Measurements from ENCODE around the gene SRD5A1.

SRD5A1 gene, protein sequence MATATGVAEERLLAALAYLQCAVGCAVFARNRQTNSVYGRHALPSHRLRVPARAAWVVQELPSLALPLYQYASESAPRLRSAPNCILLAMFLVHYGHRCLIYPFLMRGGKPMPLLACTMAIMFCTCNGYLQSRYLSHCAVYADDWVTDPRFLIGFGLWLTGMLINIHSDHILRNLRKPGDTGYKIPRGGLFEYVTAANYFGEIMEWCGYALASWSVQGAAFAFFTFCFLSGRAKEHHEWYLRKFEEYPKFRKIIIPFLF

DNA sequence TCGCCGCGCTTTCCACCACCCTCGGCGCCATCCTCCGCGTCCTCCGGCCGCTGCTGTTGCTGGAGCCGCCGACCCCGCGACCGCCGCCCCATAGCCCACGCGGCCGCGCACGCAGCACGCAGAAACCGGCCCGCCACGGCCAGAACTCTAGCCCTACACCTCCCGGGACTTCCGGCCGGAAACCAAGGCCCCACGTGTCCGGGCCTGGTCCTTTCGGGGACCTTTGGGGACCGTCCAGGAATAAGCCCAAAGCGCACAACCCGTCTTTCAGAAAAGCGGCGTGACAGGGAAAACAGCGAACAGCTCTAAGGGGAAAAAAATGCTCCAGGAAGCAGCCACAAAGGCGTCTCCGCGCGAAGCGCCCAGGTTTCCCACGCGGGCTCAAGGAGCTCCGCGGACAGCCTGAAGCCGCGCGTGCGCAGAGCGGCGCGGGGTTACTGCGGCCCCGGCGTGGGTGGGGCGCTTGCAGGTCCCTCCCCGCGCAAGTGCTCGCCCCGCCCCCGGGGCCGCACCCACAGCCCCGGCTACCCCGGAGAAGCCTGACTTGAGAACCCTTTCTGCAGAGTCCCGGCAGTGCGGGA is at the start of gene SRD5A1, which contains the start of gene NSUN2:
Gene SRD5A1, plus strand, starts transcription at position 553 of the 581 bp plus-strand sequence. CDS start 137 bp downstream, outside the sequence.
Gene NSUN2, minus strand, starts transcription at position 157 of the 581 bp plus-strand sequence. Its CDS starts 65 bp downstream, at position 92.
- peak; percentile 89 for DNase-seq (ENCODE audit: low spot score)

DNA sequence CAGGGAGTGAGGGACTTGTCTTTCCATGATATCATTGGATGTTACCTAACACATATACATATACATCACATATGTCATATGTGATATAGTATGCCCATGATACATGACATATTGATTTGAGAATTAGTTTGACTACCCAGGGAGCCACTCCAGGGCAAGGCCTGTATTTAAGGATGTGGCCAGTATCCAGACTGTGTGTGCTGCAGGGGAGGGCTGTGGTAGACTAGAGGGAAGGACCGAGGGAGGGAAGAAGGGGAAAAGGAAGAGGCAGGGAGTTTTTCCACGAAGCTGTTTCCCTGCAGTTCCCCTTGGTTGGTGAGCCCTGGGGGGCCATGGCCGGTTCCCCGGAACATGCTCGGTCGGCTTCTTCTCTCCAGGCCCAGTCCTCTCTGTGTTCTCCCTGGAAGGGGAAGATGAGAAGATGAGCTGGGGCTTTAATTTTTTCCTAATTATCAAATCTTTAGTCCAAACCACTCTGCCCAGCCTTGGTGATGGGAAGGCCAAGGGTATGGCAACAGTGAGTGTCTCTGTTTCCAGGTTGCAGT is 49.1 kb upstream of the SRD5A1 start:
- no peak for DNase-seq (ENCODE audit: low spot score)

DNA sequence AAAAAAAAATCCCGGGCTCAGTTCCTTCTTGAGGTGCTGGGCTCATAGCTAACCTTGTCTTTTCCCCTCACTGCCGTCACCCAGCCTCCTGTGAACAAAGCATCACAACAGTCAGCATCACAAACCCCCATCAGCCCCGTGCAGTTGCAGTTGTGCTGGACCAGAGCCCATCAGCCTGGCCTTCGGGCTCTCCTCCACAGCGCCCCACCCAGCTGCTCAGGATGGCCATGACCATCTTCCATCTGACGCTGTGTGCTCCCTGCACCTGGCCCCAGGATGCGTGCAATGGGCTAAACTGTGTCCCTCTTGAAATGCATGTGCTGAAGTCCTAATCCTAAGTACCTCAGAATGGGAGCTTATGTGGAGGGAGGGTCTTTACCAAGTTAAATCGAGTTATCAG is 48.5 kb upstream of the SRD5A1 start:
- DNase-seq (ENCODE audit: low spot score) = no peak

DNA sequence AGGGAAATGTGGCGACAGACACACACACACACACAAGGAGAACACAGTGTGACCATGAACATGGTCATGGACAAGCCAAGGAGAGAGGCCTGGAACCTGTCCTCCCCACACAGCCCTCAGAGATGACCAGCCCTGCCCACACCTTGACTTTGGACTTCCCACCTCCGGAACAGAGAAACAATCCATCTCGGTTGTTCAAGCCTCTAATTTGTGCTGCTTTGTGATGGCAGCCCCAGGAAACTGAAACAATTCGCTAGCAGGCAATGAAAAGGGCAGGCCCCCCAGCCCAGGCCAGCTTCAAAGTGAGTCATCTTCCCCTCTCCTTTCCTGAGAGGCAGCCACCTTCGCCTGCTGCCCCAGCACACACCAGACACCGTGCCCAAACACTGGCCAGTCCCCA is 48.1 kb upstream of the SRD5A1 start:
- DNase-seq (ENCODE audit: low spot score) = no peak

DNA sequence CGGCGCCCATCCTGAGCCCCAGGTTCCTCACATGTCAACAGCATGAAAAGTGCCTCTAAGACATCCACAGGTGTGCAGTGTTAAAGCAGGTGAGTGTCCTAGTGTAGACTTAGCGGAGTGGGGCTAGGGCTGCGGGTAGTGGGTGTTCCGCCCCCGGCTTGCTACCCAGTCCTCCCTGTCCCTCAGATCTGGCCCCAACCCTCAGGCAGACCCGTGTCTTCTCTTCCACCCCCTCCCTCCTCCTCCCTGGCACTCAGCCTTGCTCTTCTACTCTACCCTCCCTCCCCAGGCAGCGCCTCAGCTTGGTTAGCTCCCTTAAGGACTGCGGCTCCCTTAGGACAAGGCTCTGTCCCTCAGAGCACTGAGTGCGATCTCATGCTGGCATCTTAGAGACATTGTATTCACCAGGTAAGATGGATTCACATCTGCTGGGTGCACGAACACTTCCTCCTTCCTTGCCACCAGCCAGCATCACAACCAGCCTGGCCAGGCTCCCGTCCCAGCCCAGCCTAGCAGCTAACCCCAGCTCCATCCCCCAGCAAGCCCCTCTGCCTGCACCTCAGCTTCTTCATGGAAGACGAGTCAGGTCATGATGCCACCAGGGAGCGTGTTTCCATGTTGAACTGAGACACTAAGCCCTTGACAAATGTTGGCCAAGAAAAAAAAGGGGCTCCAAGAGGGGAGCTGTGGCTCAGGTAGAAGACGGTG is 47.1 kb upstream of the SRD5A1 start:
- no peak for DNase-seq (ENCODE audit: low spot score)

DNA sequence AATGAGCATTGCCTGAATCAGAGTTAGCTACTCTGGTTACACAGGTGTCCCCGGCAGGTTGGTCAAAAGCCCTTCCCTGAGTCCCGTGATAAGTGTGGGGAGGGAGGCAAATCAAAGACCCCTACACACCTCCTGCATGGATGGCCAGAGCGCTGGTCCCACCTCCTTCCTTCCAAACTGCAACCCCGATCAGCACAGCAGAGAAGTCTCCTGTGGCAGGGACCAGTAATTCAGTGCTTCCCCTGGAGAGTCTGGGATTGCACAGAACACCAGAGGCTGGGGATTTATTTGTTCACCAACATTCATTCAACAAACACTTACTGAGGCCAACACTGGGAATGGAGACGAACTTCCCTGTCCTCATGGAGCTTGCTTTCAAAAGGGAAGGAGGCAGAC is 46.6 kb upstream of the SRD5A1 start:
- no peak for DNase-seq (ENCODE audit: low spot score)

DNA sequence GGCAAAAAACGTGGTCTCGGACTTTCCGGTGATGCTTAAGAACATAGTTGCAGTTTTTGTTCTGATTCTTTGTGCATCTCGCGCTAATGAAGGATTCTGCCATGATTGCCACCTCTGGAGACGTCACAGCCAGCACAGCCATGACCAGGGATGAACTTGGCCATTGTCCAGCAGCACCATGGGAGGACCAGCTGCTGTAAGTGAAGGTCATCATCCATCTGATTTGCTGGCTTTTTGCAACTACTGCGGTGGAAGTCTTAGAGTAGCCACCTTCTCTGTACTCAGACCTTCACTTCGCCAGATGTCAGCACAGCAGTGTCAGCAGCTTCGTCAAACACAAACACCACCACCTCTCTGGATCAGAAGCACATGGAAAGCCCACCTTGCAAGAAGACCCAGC is 46.1 kb upstream of the SRD5A1 start:
- DNase-seq (ENCODE audit: low spot score) = no peak

DNA sequence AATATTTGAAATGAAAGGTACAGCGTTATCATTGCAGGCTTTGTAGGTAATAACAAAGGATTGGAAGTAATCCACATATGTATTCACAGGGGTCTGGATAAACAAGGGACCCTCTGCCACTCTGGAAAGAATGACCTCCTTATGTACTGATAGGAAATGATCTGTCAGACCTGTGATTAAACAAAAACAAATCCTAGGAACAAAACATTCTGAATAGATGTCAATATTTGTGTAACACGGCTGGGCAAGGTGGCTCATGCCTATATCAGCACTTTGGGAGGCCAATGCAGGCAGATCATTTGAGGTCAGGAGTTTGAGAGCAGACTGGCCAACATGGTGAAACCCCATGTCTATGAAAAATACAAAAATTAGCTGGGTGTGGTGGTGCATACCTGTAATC is 42.7 kb upstream of the SRD5A1 start:
- no peak for DNase-seq (ENCODE audit: low spot score)

DNA sequence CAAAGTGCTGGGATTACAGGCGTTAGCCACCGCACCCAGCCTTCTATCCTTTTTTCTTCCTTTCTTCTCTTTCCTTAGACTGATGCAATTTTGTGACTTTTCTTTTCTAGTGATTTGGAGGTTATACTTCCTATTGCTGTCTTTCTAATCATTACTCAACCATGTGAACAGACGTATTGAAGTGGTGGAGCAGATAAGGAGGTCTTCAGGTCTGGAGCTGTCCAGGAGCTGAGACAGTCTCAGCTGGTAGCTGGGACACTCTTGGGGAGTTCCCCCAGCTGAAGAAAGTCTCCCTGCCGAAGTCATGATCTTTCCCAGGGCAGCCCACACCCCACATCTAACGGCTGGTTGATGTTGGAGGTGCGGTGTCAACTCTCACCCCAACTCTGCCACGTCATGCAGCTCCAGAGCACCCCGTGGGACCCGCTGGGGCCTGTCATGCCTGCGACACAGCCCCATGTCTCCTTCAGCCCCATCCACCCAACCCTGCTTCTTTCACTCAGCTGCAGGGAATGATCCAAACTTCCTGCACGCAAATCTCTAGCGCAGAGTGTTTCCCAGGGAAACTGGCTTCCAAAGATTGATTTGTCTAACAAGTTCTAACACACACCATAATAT is 41.5 kb upstream of the SRD5A1 start:
- DNase-seq (ENCODE audit: low spot score) = no peak

DNA sequence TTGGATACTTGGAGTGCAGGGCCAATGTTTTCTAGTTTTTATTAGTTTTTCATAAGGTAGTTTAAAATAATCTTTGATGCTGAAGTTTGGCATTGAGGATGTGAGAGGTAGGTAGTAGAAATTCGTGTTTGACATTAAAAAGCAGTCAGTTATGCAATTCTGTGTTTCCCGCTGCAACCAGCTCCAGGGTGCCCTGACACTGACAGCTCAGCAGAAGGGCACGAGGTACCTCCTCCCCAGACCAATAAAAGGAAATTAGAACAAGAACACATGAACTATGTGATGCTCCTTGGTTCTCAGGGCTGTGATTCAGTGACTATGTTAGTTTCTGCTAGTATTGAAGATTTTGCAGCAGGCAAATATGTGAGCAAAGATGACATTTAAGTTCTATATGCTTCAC is 40.6 kb upstream of the SRD5A1 start:
- no peak for DNase-seq (ENCODE audit: low spot score)

DNA sequence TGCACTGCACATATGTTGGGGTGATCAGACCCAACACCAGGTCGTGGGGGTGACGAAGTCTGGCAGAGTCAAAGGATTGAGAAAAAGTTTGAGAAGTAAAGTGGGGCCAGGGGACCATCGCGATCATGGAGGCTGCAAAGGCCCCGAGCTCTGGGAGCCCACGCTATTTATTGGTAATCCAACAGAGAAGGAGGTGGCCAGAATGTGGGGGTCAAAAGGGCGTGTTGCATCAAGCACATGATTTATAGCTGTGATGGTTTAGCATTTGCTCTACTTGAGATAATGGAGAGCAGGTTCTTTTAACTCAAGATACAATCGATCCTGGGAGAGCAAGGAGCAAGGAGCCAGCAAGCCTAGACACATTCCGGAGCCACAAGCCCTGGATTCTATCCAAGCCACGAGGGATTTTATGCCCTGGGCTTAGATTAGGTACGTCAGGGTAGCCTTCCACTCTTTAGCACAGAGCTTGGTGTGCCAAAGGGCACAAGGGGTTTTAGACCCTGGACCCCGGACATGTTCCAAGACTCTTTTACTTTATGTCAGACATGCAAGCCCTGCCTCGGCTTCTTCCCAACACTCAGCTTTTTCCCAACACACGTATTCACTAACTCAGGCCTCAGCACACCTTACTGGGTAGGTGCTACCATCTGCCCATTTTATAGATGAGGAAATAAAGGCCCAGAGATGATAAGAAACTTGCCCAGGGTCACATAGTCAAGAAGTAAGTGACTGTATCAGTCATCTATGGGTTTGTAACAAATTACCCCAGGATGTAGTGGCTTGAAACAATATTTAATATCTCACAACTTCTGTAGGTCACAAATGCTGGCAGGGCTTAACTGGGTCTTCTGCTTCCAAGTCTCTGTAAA is 39.9 kb upstream of the SRD5A1 start:
- DNase-seq (ENCODE audit: low spot score) = no peak

DNA sequence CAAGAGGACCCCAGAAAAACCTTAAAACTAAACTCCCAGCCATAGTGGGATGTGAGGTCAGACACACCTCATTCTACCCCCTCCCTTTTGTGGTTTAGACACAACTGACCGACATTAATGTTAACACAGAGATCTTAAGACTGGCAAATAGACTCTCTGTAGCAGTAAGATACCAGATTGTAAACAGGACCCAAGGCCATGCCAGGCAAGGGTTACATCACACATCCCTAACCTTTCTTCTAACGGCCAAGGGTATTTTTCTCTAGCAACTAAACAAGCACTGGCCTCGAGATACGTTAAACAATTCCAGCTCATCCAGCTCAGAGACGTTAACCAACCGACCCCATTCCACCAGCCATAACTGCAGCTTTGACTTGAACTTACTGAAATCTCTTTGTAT is 39.2 kb upstream of the SRD5A1 start:
- no peak for DNase-seq (ENCODE audit: low spot score)

DNA sequence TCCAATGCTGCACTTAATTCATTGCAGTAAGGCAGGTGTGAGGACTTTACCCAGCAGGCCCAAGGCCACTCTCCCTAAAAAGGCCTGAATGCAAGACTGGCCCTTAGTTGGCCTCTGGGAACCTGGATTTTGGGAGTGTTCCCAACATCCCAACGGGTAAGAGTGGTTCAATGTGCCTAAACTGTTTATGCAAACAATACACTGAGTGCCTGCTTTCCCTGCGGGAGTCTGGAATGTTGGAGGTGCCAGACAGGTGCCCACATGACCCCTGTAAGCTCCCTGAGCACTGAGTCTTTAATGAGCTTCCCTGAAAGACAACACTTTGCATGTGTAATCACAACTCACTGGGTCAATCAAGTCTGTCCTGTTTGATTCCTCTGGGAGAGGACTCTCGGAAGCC is 37.8 kb upstream of the SRD5A1 start:
- no peak for DNase-seq (ENCODE audit: low spot score)

DNA sequence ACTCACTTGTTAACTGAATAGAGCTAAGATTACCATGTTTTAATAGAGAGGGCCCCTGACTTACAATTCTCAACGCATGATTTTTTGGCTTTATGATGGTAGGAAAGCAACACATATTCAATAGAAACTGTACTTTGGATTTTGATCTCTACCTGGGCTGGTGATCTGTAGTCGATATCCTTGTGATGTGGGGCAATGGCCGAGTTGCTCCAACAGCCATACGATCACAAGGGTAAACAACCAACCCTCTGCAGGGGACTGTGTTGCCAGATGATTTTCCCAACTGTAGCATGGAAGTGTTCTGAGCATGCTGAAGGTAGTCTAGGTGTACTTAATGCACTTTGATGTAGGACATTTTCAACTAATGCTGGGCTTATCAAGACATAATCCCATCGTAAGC is 36.9 kb upstream of the SRD5A1 start:
- DNase-seq (ENCODE audit: low spot score) = no peak

DNA sequence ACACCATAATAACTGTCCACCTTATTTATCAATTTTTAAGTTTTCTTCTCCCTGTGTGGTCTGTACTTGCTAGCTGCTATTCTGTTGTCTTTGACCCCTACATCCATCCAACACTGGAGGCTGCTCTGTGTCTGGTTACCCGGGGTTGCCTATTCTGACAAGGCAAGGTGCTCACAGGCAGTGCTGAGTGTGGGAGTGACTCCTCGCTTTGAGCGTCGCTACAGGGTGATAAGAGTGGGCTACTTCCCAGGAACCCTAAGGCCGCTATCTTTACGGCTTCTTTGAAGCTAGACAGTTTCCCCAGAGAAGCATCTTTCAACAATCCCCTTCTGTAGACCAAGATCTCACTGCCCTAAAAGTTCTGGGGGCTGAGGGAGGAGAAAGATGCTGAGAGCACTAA is 35.7 kb upstream of the SRD5A1 start:
- DNase-seq (ENCODE audit: low spot score) = no peak

DNA sequence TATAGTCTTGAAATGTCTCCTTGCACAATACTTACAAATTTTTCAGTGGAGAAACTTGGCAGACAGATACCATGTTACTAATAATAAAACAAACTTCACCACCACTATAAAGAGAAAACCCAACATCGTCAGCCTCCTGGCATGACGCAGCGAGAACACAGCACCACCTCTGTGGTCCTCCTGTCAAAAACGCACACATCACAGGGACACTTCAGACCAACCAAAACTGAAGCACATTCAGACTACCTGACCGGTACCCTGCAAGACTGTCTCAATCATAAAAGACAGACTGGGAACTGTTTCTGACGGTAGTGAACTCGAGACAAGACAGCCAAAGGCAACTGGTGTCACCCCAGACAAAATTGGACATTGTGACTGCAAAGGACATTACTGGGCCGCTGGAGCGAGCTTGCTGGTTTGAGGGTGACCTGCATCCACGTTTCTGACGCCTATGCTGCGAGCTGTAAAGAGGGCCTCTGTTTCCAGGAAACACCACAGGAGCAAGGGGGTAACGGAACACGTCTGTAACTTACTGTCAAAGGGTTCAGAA is 34.8 kb upstream of the SRD5A1 start:
- DNase-seq (ENCODE audit: low spot score) = no peak

DNA sequence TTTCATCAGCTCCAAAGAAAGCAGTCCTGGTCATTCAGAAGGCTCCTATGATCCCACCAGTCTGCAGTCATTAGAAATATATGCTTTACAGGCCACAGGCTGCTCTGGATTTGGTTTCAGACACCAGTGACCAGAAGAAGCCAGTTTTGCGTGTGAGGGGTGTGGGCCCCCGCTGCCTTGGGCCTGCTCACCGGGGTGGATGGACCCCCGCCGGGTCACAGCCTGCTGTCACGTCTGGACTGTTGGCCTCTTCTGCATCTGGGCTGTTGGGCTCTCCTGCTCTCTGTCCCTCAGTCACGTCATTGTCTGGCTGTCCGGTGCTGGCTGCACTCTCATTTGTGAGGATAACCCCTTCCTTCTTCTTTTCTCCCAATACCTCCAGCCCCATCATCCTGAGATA is 33.5 kb upstream of the SRD5A1 start:
- DNase-seq (ENCODE audit: low spot score) = no peak

DNA sequence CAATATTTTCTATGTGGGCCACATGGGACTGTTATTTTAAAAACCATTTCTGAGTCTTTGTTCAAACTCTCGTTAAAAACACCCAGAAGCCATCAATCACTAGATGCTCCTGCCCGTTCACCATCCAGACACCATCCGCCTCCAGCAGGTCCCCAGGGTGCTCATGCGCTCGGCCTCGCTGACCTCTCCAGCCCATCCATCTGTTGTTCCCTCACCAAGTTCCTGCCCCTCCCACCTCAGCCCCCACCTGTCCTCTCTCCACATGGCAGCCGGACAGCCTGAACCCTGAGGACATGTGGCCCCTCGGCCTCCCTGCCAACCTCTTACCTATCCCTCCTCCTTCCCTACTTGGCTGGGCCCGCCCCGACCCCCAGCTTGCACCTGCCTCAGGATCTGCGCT is 32.0 kb upstream of the SRD5A1 start:
- DNase-seq (ENCODE audit: low spot score) = no peak

DNA sequence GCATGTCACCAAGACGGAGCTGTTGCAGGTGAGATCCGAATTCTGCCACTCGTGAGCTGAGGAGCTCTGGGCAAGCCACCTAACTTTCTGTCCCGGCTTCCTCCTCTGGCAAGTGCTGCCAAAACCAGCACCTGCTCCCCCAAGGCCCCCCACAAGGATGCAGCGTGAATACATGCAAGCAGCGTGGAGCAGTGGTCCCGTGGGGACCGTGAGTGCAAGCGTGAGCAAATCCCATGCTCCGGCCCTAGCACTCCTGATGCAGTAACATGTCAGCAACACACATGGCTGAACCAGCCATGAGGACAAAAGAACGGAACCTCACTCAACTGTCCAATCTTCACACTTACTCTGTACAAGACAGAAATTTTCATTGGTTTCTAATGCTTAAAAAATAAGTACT is 31.4 kb upstream of the SRD5A1 start:
- no peak for DNase-seq (ENCODE audit: low spot score)

DNA sequence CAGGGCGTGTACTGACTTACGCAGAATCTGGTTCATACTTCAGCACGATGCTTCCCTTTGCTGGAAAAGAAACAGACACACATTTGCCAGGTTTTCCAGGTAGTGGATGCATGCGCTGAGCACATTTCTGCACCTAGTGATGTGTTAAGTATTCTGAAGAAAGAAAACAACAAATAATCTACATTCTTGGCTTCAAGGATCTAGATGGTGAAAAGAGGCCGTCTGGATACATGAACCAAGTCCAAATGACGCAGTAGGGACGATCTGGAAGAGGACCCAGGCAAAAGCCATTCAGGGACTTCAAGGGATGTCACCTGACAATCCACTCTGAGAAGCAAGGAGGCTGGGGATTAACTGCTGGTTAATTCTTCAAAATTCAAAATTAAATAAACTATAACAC is 30.8 kb upstream of the SRD5A1 start:
- no peak for DNase-seq (ENCODE audit: low spot score)

DNA sequence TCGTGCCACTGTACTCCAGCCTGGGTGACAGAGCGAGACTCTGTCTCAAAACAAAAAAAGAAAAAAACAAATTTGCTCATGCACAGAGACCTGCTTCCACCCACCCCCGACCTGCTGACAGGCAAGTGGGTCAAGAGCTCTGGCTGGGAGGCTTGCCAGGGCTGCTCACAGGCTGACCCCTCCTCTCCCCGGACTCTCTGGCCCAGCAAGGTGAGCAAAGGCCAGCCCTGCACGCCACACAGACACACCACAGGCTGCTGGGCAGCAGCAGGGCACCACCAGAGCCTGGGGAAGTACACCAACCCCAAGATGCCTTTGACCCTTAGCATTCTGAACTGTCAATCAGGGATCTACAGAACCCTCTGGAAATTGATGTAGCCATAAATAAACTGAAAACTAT is 29.6 kb upstream of the SRD5A1 start:
- DNase-seq (ENCODE audit: low spot score) = no peak

All from CD4-positive, alpha-beta T cell treated with Interleukin-2 at 100 ng/mL for 4 hours (primary cell).